AG20443 (cell line): ENCODE data around the gene DIMT1.

Experiments
- DNase-seq: peaks from one replicate; pipeline ENCODE4 v3.0.0; 2012; ENCODE audit warnings: low spot score, mixed read lengths

Gene DIMT1

GRCh38 chr5:62403411-62404250 is at the start of gene DIMT1:
DIMT1 (minus strand) TSS chr5:62403905; CDS start chr5:62403772, 133 bp downstream.
- peak; percentile 97 for DNase-seq

GRCh38 chr5:62450259-62450658 is 46.6 kb upstream of the DIMT1 start:
- DNase-seq = no peak

GRCh38 chr5:62448528-62448927 is 44.8 kb upstream of the DIMT1 start:
- DNase-seq = no peak

- no peak for DNase-seq
Measured at GRCh38 chr5:62432621-62433064, 28.9 kb upstream of the DIMT1 start.

GRCh38 chr5:62431735-62432620 is 28.3 kb upstream of the DIMT1 start:
- peak; percentile 62 for DNase-seq

GRCh38 chr5:62424763-62425162 is 21.1 kb upstream of the DIMT1 start:
- DNase-seq = no peak

- DNase-seq = no peak
Measured at GRCh38 chr5:62421414-62421813, 17.7 kb upstream of the DIMT1 start.

GRCh38 chr5:62419609-62420008 is 15.9 kb upstream of the DIMT1 start:
- DNase-seq = no peak

GRCh38 chr5:62418462-62419076 is 14.9 kb upstream of the DIMT1 start:
- no peak for DNase-seq

- DNase-seq = no peak
Measured at GRCh38 chr5:62413711-62414110, 10.0 kb upstream of the DIMT1 start.

- DNase-seq = peak; percentile 98
Measured at GRCh38 chr5:62412549-62413329, 9.0 kb upstream of the DIMT1 start, which contains the start of gene IPO11. IPO11 (plus strand) TSS chr5:62412763; CDS start chr5:62437280, 24,517 bp downstream.

GRCh38 chr5:62395210-62395950 is 8.3 kb downstream of the DIMT1 start:
- DNase-seq = no peak

- DNase-seq = no peak
Measured at GRCh38 chr5:62386824-62387223, 16.9 kb downstream of the DIMT1 start.

GRCh38 chr5:62385816-62386400 is 17.8 kb downstream of the DIMT1 start:
- no peak for DNase-seq

- DNase-seq = no peak
Measured at GRCh38 chr5:62385131-62385530, 18.6 kb downstream of the DIMT1 start.

- no peak for DNase-seq
Measured at GRCh38 chr5:62376064-62376463, 27.6 kb downstream of the DIMT1 start.

GRCh38 chr5:62375627-62376026 is 28.1 kb downstream of the DIMT1 start:
- no peak for DNase-seq

GRCh38 chr5:62374090-62374489 is 29.6 kb downstream of the DIMT1 start:
- no peak for DNase-seq

- no peak for DNase-seq
Measured at GRCh38 chr5:62373382-62373781, 30.3 kb downstream of the DIMT1 start.

GRCh38 chr5:62372600-62372999 is 31.1 kb downstream of the DIMT1 start:
- no peak for DNase-seq
